ENCODE data around the gene BRPF3.

- TF ChIP-seq POLR2A (IDR thresholded peaks at IDR 0.05) = no peak
- TF ChIP-seq, protein P1, sequence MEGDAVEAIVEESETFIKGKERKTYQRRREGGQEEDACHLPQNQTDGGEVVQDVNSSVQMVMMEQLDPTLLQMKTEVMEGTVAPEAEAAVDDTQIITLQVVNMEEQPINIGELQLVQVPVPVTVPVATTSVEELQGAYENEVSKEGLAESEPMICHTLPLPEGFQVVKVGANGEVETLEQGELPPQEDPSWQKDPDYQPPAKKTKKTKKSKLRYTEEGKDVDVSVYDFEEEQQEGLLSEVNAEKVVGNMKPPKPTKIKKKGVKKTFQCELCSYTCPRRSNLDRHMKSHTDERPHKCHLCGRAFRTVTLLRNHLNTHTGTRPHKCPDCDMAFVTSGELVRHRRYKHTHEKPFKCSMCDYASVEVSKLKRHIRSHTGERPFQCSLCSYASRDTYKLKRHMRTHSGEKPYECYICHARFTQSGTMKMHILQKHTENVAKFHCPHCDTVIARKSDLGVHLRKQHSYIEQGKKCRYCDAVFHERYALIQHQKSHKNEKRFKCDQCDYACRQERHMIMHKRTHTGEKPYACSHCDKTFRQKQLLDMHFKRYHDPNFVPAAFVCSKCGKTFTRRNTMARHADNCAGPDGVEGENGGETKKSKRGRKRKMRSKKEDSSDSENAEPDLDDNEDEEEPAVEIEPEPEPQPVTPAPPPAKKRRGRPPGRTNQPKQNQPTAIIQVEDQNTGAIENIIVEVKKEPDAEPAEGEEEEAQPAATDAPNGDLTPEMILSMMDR (IDR thresholded peaks at IDR 0.05) = no peak
Observed at GRCh38 chr6:36248980-36249379, 52.4 kb downstream of the BRPF3 start.

All from Peyer's patch (tissue), 4 donors.